ENCODE results near the gene LYPD6B. TPM values are rescaled to one million over a fixed set of nuclear protein-coding genes. Genes with fewer than 3 reads are reported as not detected.

Gene LYPD6B
- total RNA-seq, 2 experiments from 2014 or later: not detected

DNA sequence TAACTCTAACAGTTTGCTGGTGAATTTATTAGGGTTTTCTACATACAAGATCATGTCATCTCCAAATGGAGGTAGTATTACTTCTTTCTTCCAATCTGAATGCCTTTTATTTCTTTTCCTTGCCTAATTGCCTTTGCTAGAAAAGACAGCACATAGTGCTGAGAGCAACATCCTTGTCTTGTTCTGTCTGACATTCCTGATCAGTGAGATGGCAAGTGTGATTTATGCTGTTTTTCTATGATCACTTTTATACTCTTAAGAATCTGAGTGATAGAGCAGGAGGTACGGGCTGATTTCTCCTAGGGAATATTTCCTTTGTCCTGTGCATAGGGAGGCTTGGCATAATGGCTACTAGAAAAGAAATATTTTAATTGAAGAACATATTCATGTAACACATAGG lies 17.3 kb downstream of the LYPD6B start:
- no peak for DNase-seq
- ChIA-PET POLR2A (no interaction called here), CTCF (no interaction called here)
- no peaks in the 10 kb centered on the region for H3K36me3 Mint-ChIP-seq (ENCODE audit: low read depth)
- no peak overlapping the region for H3K4me3 Mint-ChIP-seq
- H3K9me3 Mint-ChIP-seq: no peaks in the 10 kb centered on the region
- intact Hi-C loops (cut with micrococcal nuclease): no loop called here
- H3K4me1 Mint-ChIP-seq (ENCODE audit: low read depth): no peaks in the 10 kb centered on the region
- H3K27ac Mint-ChIP-seq: no peak overlapping the region
- H3K27me3 Mint-ChIP-seq: peaks cover 15% of the 10 kb centered on the region
- no peak for ATAC-seq
- TF ChIP-seq, protein P1, sequence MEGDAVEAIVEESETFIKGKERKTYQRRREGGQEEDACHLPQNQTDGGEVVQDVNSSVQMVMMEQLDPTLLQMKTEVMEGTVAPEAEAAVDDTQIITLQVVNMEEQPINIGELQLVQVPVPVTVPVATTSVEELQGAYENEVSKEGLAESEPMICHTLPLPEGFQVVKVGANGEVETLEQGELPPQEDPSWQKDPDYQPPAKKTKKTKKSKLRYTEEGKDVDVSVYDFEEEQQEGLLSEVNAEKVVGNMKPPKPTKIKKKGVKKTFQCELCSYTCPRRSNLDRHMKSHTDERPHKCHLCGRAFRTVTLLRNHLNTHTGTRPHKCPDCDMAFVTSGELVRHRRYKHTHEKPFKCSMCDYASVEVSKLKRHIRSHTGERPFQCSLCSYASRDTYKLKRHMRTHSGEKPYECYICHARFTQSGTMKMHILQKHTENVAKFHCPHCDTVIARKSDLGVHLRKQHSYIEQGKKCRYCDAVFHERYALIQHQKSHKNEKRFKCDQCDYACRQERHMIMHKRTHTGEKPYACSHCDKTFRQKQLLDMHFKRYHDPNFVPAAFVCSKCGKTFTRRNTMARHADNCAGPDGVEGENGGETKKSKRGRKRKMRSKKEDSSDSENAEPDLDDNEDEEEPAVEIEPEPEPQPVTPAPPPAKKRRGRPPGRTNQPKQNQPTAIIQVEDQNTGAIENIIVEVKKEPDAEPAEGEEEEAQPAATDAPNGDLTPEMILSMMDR (IDR thresholded peaks at IDR 0.05): no peak

DNA sequence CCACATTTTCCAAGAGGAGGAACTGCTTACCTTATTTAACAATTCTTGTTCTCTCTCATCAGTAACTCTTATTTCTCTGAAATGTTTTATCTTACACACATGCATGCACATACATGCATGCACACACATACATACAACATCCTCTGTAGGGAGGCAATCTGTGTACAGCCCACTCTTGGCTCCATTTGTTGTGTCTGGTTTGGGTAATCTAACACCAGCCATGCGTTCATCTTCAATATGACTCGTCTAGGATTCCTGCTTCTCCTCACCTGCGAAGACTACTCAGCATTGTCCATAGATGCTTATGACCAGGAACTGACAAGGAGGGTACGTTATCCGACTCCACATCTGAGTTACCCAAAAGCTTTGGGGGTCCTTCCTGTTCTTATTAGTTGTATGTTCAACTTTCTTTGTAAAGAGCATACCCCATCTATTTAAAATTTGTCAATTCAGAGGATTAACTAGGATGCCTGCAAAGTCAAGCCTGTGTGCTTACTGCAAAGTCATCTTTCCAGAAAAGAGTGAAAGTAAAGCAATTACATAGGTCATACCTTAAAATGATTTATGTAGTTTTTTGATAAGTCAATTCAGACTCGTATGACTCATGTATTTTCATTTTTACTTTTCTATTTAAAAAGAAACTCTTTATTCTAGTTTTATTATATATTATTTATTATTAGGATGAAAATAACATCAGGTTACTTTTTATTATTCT lies 18.2 kb downstream of the LYPD6B start:
- intact Hi-C loops (cut with micrococcal nuclease): no loop called here

DNA sequence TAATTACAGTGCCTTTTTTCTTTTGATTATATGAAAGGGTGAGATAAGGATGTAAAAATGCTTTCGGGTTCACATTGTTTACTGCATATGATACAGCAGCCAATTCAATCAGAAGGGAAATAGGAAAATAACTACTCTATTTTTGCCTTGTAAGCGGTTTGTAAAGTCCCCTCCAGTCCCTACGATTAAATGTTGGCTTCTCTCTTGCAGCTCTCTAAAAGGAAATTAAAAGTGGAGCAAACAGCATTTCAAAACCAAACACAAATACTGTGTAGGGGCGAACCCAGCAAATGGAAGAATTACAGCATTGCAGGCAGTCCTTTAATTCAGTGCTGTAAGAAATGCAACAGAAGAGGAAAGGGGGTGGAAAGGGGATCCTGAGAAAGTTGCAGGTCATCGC lies 18.9 kb downstream of the LYPD6B start:
- H3K36me3 Mint-ChIP-seq (ENCODE audit: low read depth): no peaks in the 10 kb centered on the region
- ATAC-seq: no peak
- TF ChIP-seq, protein P1 (IDR thresholded peaks at IDR 0.05): no peak
- no peak overlapping the region for H3K4me3 Mint-ChIP-seq
- H3K27me3 Mint-ChIP-seq: peaks cover 15% of the 10 kb centered on the region
- DNase-seq: no peak
- H3K4me1 Mint-ChIP-seq (ENCODE audit: low read depth): no peaks in the 10 kb centered on the region
- H3K9me3 Mint-ChIP-seq: no peaks in the 10 kb centered on the region
- no peak overlapping the region for H3K27ac Mint-ChIP-seq
- intact Hi-C loops (cut with micrococcal nuclease): no loop called here
- CTCF ChIA-PET: no interaction called here
- POLR2A ChIA-PET: interaction anchor here (0.8 kb wide), 1 partner anchor 251 kb away, joined by 3 read pairs; no protein-coding TSS in a partner anchor

More for the DNA sequence above, 18.2 kb downstream of the LYPD6B start:
- ATAC-seq (no peak), DNase-seq (no peak)
- Mint-ChIP-seq H3K9me3 (no peaks in the 10 kb centered on the region), H3K36me3 (ENCODE audit: low read depth) (no peaks in the 10 kb centered on the region), H3K27me3 (peaks cover 15% of the 10 kb centered on the region), H3K4me3 (no peak overlapping the region), H3K27ac (no peak overlapping the region), H3K4me1 (ENCODE audit: low read depth) (no peaks in the 10 kb centered on the region)
- ChIA-PET POLR2A (interaction anchor here (0.8 kb wide), 1 partner anchor 252 kb away, joined by 3 read pairs; no protein-coding TSS in a partner anchor), CTCF (no interaction called here)
- TF ChIP-seq, protein P1 (IDR thresholded peaks at IDR 0.05): no peak

GRCh38 chr2:149058936-149059335 lies 20.4 kb downstream of the LYPD6B start:
- POLR2A ChIA-PET: no interaction called here
- H3K9me3 Mint-ChIP-seq: no peaks in the 10 kb centered on the region
- no peak overlapping the region for H3K4me3 Mint-ChIP-seq
- intact Hi-C loops (cut with micrococcal nuclease): no loop called here
- CTCF ChIA-PET: no interaction called here
- DNase-seq: no peak
- H3K36me3 Mint-ChIP-seq (ENCODE audit: low read depth): no peaks in the 10 kb centered on the region
- no peaks in the 10 kb centered on the region for H3K4me1 Mint-ChIP-seq (ENCODE audit: low read depth)
- peaks cover 12% of the 10 kb centered on the region for H3K27me3 Mint-ChIP-seq
- TF ChIP-seq, protein P1 (IDR thresholded peaks at IDR 0.05): no peak
- no peak for ATAC-seq
- no peak overlapping the region for H3K27ac Mint-ChIP-seq

- ATAC-seq (no peak), DNase-seq (no peak)
- H3K4me3 Mint-ChIP-seq: no peak overlapping the region
- H3K27ac Mint-ChIP-seq: no peak overlapping the region
- H3K4me1 Mint-ChIP-seq (ENCODE audit: low read depth): no peaks in the 10 kb centered on the region
- no peaks in the 10 kb centered on the region for H3K36me3 Mint-ChIP-seq (ENCODE audit: low read depth)
- H3K9me3 Mint-ChIP-seq: no peaks in the 10 kb centered on the region
- TF ChIP-seq, protein P1 (IDR thresholded peaks at IDR 0.05): no peak
- CTCF ChIA-PET: no interaction called here
- POLR2A ChIA-PET: no interaction called here
- intact Hi-C loops (cut with micrococcal nuclease): no loop called here
- H3K27me3 Mint-ChIP-seq: peaks cover 9% of the 10 kb centered on the region
These were observed 21.3 kb downstream of the LYPD6B start for GRCh38 chr2:149059822-149060221.

All from activated CD8-positive, alpha-beta T cell treated with anti-CD3 and anti-CD28 coated beads for 36 hours (primary cell).